Prostate gland (tissue), 2 donors: ENCODE results near the gene SLC11A1. TPM values are rescaled to one million over a fixed set of nuclear protein-coding genes. Genes with fewer than 3 reads are reported as not detected.

Experiments
- DNase-seq: peaks from one replicate; pipeline ENCODE4 v3.0.0-alpha.2; 2019; ENCODE audit warnings: low spot score
- H3K27ac ChIP-seq, 2 donors: fragments of 200-600 bp; sonication (generic); 2 replicates each; pipeline ENCODE4 v1.5.1; 2017 to 2019
- H3K27me3 ChIP-seq: fragments of 200-600 bp; sonication (generic); replicated peaks from 2 replicates; pipeline ENCODE4 v1.5.1; 2019; ENCODE audit not compliant: insufficient read depth
- H3K36me3 ChIP-seq, 2 donors: fragments of 200-600 bp; sonication (generic); 1 replicate in 1 of 2; 2 replicates in 1 of 2; pipeline versions ENCODE4 v1.5.1 to v1.8.1; 2017 to 2019
- H3K4me1 ChIP-seq: fragments of 200-600 bp; sonication (generic); replicated peaks from 2 replicates; pipeline ENCODE4 v1.5.1; 2019
- H3K4me3 ChIP-seq, 2 donors: fragments of 200-600 bp; sonication (generic); 2 replicates each; pipeline ENCODE4 v1.5.1; 2017 to 2019
- H3K9me3 ChIP-seq: fragments of 200-600 bp; sonication (generic); 2 replicates; pipeline ENCODE4 v1.5.1; 2017
- CTCF ChIP-seq, 4 experiments: fragments of 200-600 bp in 2 of 4; fragments of 450-650 bp in 2 of 4; sonication (generic) in 2 of 4; IDR thresholded peaks; 1 replicate in 3 of 4; 2 replicates in 1 of 4; pipeline ENCODE4 v1.5.1; 2016 to 2019; ENCODE audit warnings: antibody characterized with exemption in 4 of 4, mild to moderate bottlenecking in 2 of 4, moderate library complexity in 2 of 4
- POLR2A ChIP-seq: fragments of 450-650 bp; IDR thresholded peaks from one replicate; pipeline ENCODE4 v1.6.1; 2016; ENCODE audit warnings: antibody characterized with exemption, mild to moderate bottlenecking
- POLR2AphosphoS5 ChIP-seq: sonication (generic); formaldehyde crosslinking; IDR thresholded peaks from one replicate; pipeline ENCODE4 v1.6.1; 2017; ENCODE audit warnings: antibody characterized with exemption
- WGBS: methylation state at CpG from one replicate; pipeline ENCODE4 v1.1.5; 2018; 5-methylcytosine and 5-hydroxymethylcytosine counted together
- intact Hi-C: fragments of 100-400 bp; cut with DNase I; formaldehyde crosslinking; loops from one replicate; pipeline ENCODE4 v1.14.2; 2022
- total RNA-seq, 2 donors: library from RNA; depleted of rRNA; stranded (reverse); fragments of >200 nt; gene quantifications; one replicate each; pipeline ENCODE4 v1.1.0, GENCODE V29; 2016

The SLC11A1 gene
- total RNA-seq, 2 donors from 2014 or later = 10.8 to 11.4 TPM

GRCh38 chr2:218341381-218341780 lies 40.7 kb upstream of the SLC11A1 start:
- intact Hi-C loops = no loop called here
- no peak for TF ChIP-seq CTCF (IDR thresholded peaks at IDR 0.05)
- TF ChIP-seq POLR2A = no peak
- no peak for TF ChIP-seq POLR2AphosphoS5
- WGBS = 96% methylated on average over 8 of the region's 8 CpGs
- no peaks in the 10 kb centered on the region for H3K9me3 ChIP-seq
- H3K27ac ChIP-seq = no peak overlapping the region
- DNase-seq = no peak
- H3K4me1 ChIP-seq = no peaks in the 10 kb centered on the region
- no peaks in the 10 kb centered on the region for H3K27me3 ChIP-seq
- H3K36me3 ChIP-seq = no peaks in the 10 kb centered on the region
- H3K4me3 ChIP-seq = no peak overlapping the region

GRCh38 chr2:218342837-218343236 lies 39.2 kb upstream of the SLC11A1 start:
- H3K27ac ChIP-seq = peak overlapping the region in 1 of 2 donors; percentile 29
- H3K27me3 ChIP-seq = no peaks in the 10 kb centered on the region
- no peaks in the 10 kb centered on the region for H3K4me1 ChIP-seq
- WGBS = 98% methylated on average over 5 of the region's 5 CpGs
- no peaks in the 10 kb centered on the region for H3K36me3 ChIP-seq
- H3K9me3 ChIP-seq = no peaks in the 10 kb centered on the region
- DNase-seq = no peak
- no peak overlapping the region for H3K4me3 ChIP-seq
- intact Hi-C loops = no loop called here
- TF ChIP-seq POLR2A = no peak
- no peak for TF ChIP-seq POLR2AphosphoS5
- no peak for TF ChIP-seq CTCF (IDR thresholded peaks at IDR 0.05)

GRCh38 chr2:218343591-218343990 lies 38.5 kb upstream of the SLC11A1 start:
- Histone ChIP-seq H3K4me1 (no peaks in the 10 kb centered on the region), H3K36me3 (no peaks in the 10 kb centered on the region), H3K27ac (peak overlapping the region in 1 of 2 donors; percentile 29), H3K9me3 (no peaks in the 10 kb centered on the region), H3K4me3 (no peak overlapping the region), H3K27me3 (no peaks in the 10 kb centered on the region)
- intact Hi-C loops = no loop called here
- no peak for TF ChIP-seq CTCF (IDR thresholded peaks at IDR 0.05)
- WGBS = 77% methylated on average over 3 of the region's 3 CpGs
- DNase-seq = no peak

- no peak for DNase-seq
- WGBS = 98% methylated on average over 12 of the region's 12 CpGs
- no peaks in the 10 kb centered on the region for H3K36me3 ChIP-seq
- no peak overlapping the region for H3K4me3 ChIP-seq
- no peaks in the 10 kb centered on the region for H3K9me3 ChIP-seq
- peak overlapping the region in 1 of 2 donors; percentile 31 for H3K27ac ChIP-seq
- intact Hi-C loops = no loop called here
- no peaks in the 10 kb centered on the region for H3K4me1 ChIP-seq
- no peak for TF ChIP-seq CTCF (IDR thresholded peaks at IDR 0.05)
- TF ChIP-seq POLR2A = no peak
- no peak for TF ChIP-seq POLR2AphosphoS5
- no peaks in the 10 kb centered on the region for H3K27me3 ChIP-seq
Observed at GRCh38 chr2:218344090-218344754, 37.9 kb upstream of the SLC11A1 start.

GRCh38 chr2:218344755-218345417 lies 37.2 kb upstream of the SLC11A1 start:
- WGBS = 94% methylated on average over 22 of the region's 22 CpGs
- intact Hi-C loops = no loop called here
- no peak overlapping the region for H3K4me3 ChIP-seq

More at GRCh38 chr2:218344755-218345417, 37.2 kb upstream of the SLC11A1 start:
- peak overlapping the region in 1 of 2 donors; percentile 70 for H3K27ac ChIP-seq
- H3K9me3 ChIP-seq = no peaks in the 10 kb centered on the region
- no peaks in the 10 kb centered on the region for H3K4me1 ChIP-seq
- H3K27me3 ChIP-seq = no peaks in the 10 kb centered on the region
- no peak for TF ChIP-seq POLR2A
- no peak for TF ChIP-seq CTCF (IDR thresholded peaks at IDR 0.05)
- TF ChIP-seq POLR2AphosphoS5 = no peak
- DNase-seq = no peak
- no peaks in the 10 kb centered on the region for H3K36me3 ChIP-seq
